ENCODE results near the gene COL7A1. TPM values are rescaled to one million over a fixed set of nuclear protein-coding genes. Genes with fewer than 3 reads are reported as not detected.
"Not testable (repeated sequence)": the region's sequence is repeated elsewhere in the genome, so short reads cannot be mapped to it uniquely, and the experiment has no call there.

COL7A1 gene
- total and polyA plus RNA-seq, 2 donors (not counting 1 experiment from before 2014, with no cell fraction given): 0.75 to 2.1 TPM

DNA sequence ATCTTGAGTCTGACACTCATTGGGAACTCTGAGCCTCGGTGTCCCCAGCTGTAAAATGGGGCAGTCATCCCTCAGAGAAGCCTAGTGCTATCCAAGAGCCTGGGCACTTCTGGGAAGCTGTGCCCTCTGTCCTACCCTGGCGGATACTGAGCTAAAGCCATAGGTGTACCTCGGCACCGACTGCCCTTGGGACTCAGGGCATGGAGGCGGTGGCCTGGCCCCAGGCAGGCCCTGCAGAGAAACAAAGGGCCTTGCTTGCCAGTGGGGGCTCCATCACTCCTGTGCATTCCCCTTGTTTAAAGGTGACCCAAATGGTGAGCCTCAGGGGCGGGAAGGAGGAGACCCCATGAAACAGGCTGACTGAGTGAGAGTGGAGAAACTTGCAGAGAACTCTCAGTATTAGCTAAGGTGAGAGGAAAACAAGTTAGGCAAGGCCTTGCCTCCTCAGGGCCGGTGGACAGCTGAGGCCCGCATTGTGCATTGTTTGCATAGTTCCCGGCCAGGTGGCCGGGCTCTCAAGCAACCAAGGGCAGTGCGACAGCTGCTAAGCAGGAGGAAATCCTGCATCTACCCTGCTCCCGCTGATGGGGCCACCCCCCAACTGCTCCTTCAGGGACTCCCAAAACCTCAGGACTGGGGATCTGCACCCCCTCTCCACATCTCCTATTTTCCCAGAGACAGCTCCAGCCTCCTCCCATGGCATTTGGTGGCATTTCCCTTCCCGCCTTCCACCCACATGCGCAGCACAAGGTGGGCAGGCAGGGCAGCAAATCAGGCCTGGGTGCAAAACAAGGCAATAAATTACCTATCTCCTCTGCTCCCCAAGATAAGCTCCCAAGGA is 42.8 kb downstream of the COL7A1 start:
- Histone ChIP-seq H3K4me3 (ENCODE audit: control extremely low read depth in 1 of 5, extremely low read depth in 1 of 5, insufficient read depth in 1 of 5, low read depth in 2 of 5, low read length in 4 of 5) (no peak overlapping the region), H3K27me3 (replicated peaks in 1 of 4; ENCODE audit: control extremely low read depth in 1 of 4, control insufficient read depth in 3 of 4, insufficient read depth in 4 of 4, low read length in 3 of 4) (no peaks in the 10 kb centered on the region), H2AFZ (ENCODE audit: insufficient read depth, low read depth, low read length, poor library complexity, severe bottlenecking) (no peak overlapping the region), H3K36me3 (replicated peaks in 1 of 2; ENCODE audit: control extremely low read depth in 1 of 2, control insufficient read depth in 1 of 2, extremely low read depth in 1 of 2, insufficient read depth in 2 of 2, low read length in 1 of 2) (no peaks in the 10 kb centered on the region), H3K4me2 (replicated peaks; ENCODE audit: low read depth, low read length, poor library complexity, severe bottlenecking) (no peak overlapping the region), H3K9me3 (ENCODE audit: control extremely low read depth in 1 of 3, control insufficient read depth in 2 of 3, insufficient read depth in 1 of 3, low read length in 2 of 3) (peaks cover 0 to 3% (median 0%) of the 10 kb centered on the region in 3 donors), H3K79me2 (ENCODE audit: control insufficient read depth, insufficient read depth, low read length) (no peaks in the 10 kb centered on the region), H3K27ac (ENCODE audit: low read length in 2 of 2) (no peak overlapping the region), H4K20me1 (ENCODE audit: control insufficient read depth, insufficient read depth, low read length, poor library complexity, severe bottlenecking) (no peaks in the 10 kb centered on the region), H3K9ac (ENCODE audit: low read length) (no peak overlapping the region), H3K4me1 (ENCODE audit: control insufficient read depth in 2 of 2, insufficient read depth in 2 of 2, low read length in 2 of 2) (peaks cover 6 to 13% of the 10 kb centered on the region in 2 donors)
- no peaks in the 10 kb centered on the region for H3K9me3 Mint-ChIP-seq (ENCODE audit: insufficient read depth)
- H3K27ac Mint-ChIP-seq: no peak overlapping the region
- ATAC-seq (ENCODE audit: low read depth): no peak
- H3K27me3 Mint-ChIP-seq: no peaks in the 10 kb centered on the region
- ChIA-PET POLR2A (no interaction called here), CTCF (interaction anchor here (0.8 to 12.9 kb wide), 4 partner anchors 79 to 151 kb away, joined by 3 to 190 read pairs (median 18); no protein-coding TSS in a partner anchor)
- 89% methylated on average over 14 of the region's 14 CpGs for WGBS (ENCODE audit: insufficient coverage)
- DNase-seq: no peak
- H3K4me3 Mint-ChIP-seq: no peak overlapping the region
- intact Hi-C loops (cut with micrococcal nuclease): no loop called here
- TF ChIP-seq, protein P1, sequence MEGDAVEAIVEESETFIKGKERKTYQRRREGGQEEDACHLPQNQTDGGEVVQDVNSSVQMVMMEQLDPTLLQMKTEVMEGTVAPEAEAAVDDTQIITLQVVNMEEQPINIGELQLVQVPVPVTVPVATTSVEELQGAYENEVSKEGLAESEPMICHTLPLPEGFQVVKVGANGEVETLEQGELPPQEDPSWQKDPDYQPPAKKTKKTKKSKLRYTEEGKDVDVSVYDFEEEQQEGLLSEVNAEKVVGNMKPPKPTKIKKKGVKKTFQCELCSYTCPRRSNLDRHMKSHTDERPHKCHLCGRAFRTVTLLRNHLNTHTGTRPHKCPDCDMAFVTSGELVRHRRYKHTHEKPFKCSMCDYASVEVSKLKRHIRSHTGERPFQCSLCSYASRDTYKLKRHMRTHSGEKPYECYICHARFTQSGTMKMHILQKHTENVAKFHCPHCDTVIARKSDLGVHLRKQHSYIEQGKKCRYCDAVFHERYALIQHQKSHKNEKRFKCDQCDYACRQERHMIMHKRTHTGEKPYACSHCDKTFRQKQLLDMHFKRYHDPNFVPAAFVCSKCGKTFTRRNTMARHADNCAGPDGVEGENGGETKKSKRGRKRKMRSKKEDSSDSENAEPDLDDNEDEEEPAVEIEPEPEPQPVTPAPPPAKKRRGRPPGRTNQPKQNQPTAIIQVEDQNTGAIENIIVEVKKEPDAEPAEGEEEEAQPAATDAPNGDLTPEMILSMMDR (IDR thresholded peaks at IDR 0.05): no peak
- peaks cover 9% of the 10 kb centered on the region for H3K4me1 Mint-ChIP-seq

DNA sequence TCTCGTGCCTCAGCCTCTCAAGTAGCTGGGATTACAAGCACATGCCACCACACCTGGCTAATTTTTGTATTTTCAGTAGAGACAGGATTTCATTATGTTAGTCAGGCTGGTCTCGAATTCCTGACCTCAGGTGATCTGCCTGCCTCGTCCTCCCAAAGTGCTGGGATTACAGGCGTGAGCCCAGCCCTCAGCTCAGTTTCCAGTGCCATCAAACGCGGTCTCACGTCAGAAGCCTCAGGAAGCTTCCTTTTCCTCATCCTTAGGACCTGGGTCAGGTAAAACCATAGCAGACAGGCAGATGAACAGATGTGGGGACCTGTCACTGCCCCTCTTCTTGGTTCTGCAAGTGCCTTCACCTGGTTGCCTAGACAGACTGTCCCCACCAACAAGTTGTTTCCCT is 43.5 kb downstream of the COL7A1 start:
- H3K9me3 Mint-ChIP-seq (ENCODE audit: insufficient read depth); H3K4me2 ChIP-seq (replicated peaks; ENCODE audit: low read depth, low read length, poor library complexity, severe bottlenecking); H3K27ac ChIP-seq (ENCODE audit: low read length in 2 of 2); H3K27me3 Mint-ChIP-seq; POLR2A ChIA-PET; H3K9me3 ChIP-seq (ENCODE audit: control extremely low read depth in 1 of 3, control insufficient read depth in 2 of 3, insufficient read depth in 1 of 3, low read length in 2 of 3); H2AFZ ChIP-seq (ENCODE audit: insufficient read depth, low read depth, low read length, poor library complexity, severe bottlenecking); H3K79me2 ChIP-seq (ENCODE audit: control insufficient read depth, insufficient read depth, low read length); H4K20me1 ChIP-seq (ENCODE audit: control insufficient read depth, insufficient read depth, low read length, poor library complexity, severe bottlenecking); intact Hi-C loops (cut with micrococcal nuclease); H3K4me1 Mint-ChIP-seq; H3K4me3 ChIP-seq (ENCODE audit: control extremely low read depth in 1 of 5, extremely low read depth in 1 of 5, insufficient read depth in 1 of 5, low read depth in 2 of 5, low read length in 4 of 5); DNase-seq; H3K9ac ChIP-seq (ENCODE audit: low read length); H3K27ac Mint-ChIP-seq; H3K36me3 ChIP-seq (replicated peaks in 1 of 2; ENCODE audit: control extremely low read depth in 1 of 2, control insufficient read depth in 1 of 2, extremely low read depth in 1 of 2, insufficient read depth in 2 of 2, low read length in 1 of 2); ATAC-seq (ENCODE audit: low read depth); H3K4me3 Mint-ChIP-seq; H3K27me3 ChIP-seq (replicated peaks in 1 of 4; ENCODE audit: control extremely low read depth in 1 of 4, control insufficient read depth in 3 of 4, insufficient read depth in 4 of 4, low read length in 3 of 4); H3K4me1 ChIP-seq (ENCODE audit: control insufficient read depth in 2 of 2, insufficient read depth in 2 of 2, low read length in 2 of 2): not testable (repeated sequence)
- CTCF ChIA-PET: interaction anchor here (0.6 to 12.9 kb wide), 3 partner anchors 116 to 150 kb away, joined by 4 to 190 read pairs (median 34); no protein-coding TSS in a partner anchor
- WGBS (ENCODE audit: insufficient coverage): 95% methylated on average over 7 of the region's 7 CpGs

Measured in B cell (primary cell).